ENCODE data around the gene CEACAM21.

Gene CEACAM21

DNA sequence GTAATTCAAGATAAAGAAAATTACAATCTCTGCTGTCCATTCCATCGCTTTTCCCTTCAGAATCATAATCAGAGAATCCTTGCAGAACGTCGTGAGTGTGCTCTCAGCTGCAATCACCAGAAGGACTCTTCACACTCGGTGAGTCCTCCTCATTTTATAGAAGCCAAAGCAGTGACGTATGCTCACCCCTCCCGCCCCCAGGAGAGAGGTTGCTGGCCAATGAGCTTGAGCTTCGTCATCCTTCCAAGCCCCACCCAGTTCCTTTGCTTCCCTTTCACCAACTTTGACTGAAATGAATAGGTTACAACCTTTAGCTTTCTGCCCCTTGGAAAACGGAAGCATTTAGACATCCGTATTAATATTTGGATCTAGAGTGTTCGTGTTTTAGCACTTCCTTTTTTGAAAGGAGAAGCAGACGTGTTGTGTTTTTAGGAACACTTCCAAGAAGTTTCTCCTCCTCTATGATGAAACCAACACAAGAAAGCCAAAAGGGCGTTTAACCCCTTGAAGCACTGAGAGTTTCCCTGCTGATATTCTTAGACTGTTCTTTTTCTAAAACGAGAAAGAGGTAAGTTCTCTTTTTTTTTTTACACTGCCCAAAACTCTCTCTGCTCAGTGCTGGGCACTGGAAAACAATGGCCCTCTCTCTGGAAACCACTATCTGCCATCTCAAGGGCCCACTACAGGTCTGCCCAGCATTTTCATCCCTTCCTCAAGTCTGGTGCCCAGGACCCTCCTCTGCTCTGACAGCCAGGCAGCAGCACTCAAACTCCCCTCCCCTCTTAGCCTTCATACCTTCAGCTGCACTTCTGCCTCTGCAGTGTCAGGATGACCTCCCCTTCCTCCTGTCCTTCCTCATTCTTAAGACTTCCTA, 44.3 kb upstream of the CEACAM21 start:
- no peak overlapping the region for H3K27ac ChIP-seq
- TF ChIP-seq, protein P1, sequence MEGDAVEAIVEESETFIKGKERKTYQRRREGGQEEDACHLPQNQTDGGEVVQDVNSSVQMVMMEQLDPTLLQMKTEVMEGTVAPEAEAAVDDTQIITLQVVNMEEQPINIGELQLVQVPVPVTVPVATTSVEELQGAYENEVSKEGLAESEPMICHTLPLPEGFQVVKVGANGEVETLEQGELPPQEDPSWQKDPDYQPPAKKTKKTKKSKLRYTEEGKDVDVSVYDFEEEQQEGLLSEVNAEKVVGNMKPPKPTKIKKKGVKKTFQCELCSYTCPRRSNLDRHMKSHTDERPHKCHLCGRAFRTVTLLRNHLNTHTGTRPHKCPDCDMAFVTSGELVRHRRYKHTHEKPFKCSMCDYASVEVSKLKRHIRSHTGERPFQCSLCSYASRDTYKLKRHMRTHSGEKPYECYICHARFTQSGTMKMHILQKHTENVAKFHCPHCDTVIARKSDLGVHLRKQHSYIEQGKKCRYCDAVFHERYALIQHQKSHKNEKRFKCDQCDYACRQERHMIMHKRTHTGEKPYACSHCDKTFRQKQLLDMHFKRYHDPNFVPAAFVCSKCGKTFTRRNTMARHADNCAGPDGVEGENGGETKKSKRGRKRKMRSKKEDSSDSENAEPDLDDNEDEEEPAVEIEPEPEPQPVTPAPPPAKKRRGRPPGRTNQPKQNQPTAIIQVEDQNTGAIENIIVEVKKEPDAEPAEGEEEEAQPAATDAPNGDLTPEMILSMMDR (IDR thresholded peaks at IDR 0.05) = no peak
- no peak for TF ChIP-seq ZFX (IDR thresholded peaks at IDR 0.05; ENCODE audit: borderline replicate concordance)

DNA sequence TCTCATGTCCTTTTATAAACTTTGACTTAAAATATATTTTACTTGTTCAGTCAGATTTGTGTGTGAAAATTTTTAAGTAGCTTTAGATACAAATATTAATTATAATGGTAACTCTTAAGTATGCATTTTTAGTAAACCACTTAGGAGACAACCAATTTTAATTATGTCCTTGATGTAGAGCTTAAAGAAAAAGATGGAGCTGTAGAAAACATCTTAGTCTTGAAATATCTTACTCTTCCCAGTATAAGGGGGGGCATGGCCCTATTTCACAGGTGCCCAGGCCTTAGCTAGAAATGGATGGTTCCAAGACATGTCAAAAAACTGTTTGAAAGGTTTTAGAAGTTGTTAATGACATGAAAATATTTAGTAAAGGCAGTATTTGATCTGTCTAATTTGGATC, 43.4 kb upstream of the CEACAM21 start:
- H3K27ac ChIP-seq = no peak overlapping the region
- no peak for TF ChIP-seq ZFX (IDR thresholded peaks at IDR 0.05; ENCODE audit: borderline replicate concordance)
- TF ChIP-seq, protein P1 (IDR thresholded peaks at IDR 0.05) = no peak

DNA sequence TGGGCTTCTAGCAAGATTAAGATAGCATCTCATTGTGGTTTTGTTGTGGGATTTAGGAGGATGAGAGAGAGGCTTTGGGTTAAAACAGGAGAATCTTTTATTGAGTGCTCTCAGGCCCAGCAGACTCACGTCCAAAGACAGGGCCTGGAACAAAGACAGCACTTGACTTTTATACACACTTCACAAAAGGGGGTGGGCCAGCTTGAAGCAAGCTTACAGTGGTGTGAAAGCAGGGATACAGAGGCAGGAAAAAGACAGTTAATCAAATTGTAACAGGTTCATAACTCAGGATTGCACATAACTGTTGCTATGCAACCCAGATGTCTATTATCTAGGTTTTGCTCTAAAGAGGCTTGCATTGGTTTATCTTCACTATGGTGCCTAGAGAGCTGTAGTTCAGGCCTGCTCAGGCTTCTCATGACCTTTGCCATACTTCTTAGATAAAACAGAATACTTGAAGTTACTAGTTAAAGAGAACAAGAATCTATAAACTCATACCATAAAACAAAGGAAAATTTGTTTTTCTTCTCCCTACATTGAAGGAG, 42.2 kb upstream of the CEACAM21 start:
- no peak overlapping the region for H3K27ac ChIP-seq
- no peak for TF ChIP-seq ZFX (IDR thresholded peaks at IDR 0.05; ENCODE audit: borderline replicate concordance)
- TF ChIP-seq, protein P1 (IDR thresholded peaks at IDR 0.05) = no peak

DNA sequence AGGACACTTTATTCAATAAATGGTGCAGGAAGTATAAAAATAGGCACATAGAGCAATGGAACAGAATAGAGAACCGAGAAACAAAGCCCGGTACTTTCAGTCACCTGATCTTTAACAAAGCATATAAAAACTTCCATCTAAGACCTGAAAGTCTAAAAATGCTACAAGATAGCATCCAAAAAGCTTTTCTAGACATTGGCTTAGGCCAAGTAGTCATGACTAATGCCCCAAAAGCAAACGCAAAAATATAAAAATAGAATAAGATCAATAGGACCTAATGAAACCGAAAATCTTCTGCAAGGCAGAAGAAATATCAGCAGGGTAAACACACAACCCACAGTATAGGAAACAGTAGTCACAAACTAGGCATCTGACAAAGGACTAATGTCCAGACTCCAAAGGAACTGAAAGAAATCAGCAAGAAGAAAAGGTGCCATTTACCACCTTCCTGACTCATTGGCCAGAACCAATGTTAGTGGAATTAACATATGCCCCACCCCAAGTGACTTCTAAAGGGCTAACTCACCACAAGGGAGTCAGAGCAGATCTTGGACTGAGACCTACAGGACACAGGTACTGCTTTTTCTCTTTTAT, 40.8 kb upstream of the CEACAM21 start:
- TF ChIP-seq, protein P1 (IDR thresholded peaks at IDR 0.05) = no peak
- no peak for TF ChIP-seq ZFX (IDR thresholded peaks at IDR 0.05; ENCODE audit: borderline replicate concordance)
- no peak overlapping the region for H3K27ac ChIP-seq

DNA sequence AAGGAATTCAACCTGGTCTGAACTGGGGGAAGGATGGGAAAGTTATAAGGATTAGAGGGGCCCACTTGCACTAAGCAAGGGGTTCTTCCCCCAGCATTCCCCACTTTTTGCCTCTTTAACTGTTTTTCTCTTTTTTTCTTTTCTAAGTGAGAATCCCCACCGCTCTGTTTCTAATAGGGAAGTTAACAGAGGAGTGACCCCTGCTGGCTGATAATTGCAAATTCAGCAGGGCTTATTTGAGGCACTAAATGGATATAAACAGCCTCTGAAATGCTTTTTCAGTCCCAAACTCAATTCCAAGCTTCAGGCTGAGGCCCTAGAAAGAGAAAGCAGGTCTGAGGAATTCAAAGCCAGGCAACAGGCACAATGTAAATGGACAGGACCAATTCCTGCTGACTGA, 38.2 kb upstream of the CEACAM21 start:
- TF ChIP-seq, protein P1 (IDR thresholded peaks at IDR 0.05) = peak; percentile 36; the same call in 1 of the 2 replicates
- no peak for TF ChIP-seq ZFX (IDR thresholded peaks at IDR 0.05; ENCODE audit: borderline replicate concordance)
- H3K27ac ChIP-seq = no peak overlapping the region

DNA sequence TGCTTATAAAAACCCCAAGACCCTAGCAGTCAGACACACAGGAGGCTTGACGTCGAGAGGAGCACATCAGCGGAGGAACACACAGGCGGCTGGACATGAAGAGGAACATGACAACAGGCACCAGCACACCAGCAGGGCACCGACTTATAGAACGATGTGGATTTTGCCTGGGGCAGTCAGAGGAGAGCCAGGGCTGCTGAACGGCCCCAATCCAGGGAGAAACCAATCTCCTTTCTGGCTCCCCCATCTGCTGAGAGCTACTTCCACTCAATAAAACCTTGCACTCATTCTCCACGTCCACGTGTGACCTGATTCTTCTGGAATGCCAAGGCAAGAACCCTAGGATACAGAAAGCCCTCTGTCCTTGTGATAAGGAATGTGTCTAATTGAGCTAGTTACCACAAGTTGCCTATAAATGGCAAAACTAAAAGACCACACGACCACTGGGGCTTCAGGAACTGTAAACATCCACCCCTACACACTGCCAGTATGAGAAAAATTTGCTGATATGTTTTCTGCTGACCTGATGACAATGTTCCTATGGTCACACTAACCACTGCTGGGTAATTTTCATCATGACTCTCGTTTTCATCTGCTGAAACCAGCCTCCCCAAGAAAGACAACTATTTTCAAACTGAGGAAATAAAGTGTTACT, 35.8 kb upstream of the CEACAM21 start:
- H3K27ac ChIP-seq = no peak overlapping the region
- TF ChIP-seq, protein P1 (IDR thresholded peaks at IDR 0.05) = no peak
- TF ChIP-seq ZFX (IDR thresholded peaks at IDR 0.05; ENCODE audit: borderline replicate concordance) = no peak
